Left cardiac atrium (tissue), 4 donors: ENCODE measurements around the gene CLMP. TPM values are rescaled to one million over a fixed set of nuclear protein-coding genes. Genes with fewer than 3 reads are reported as not detected.

Source experiments
- ATAC-seq, 2 donors: fragments of 200-7000 bp; cut with Tn5 transposase; one replicate each; pipeline ENCODE4 v1.9.1; 2020; ENCODE audit warnings: mild to moderate bottlenecking in 2 of 2, moderate library complexity in 2 of 2
- DNase-seq: peaks from one replicate; pipeline ENCODE4 v3.0.0-alpha.2; 2020
- intact Hi-C, 2 donors: fragments of 100-400 bp; cut with DNase I; formaldehyde crosslinking; loops; one replicate each; pipeline versions ENCODE4 v1.14.1 to v1.15.1; 2022 to 2023
- total RNA-seq, 2 donors: library from RNA; stranded (reverse); fragmentation: NEBNext Ultra II Directional; extraction: Animal tissue kit (Norgen Biotek cat#: 25700); gene quantifications; one replicate each; pipeline ENCODE4 v1.2.1, GENCODE V29; 2021
- donor health status: DM: no; HTN: yes; CAD: no.
- donor health status: DM: no; HTN: yes; CAD: no; lungs with severe emphysema.
- donor health status: DM: yes; HTN: yes; CAD: no.
- donor health status: Dilated cardiomyopathy.

The CLMP gene
- total RNA-seq, 2 donors from 2014 or later = 30.6 to 38.6 TPM

DNA sequence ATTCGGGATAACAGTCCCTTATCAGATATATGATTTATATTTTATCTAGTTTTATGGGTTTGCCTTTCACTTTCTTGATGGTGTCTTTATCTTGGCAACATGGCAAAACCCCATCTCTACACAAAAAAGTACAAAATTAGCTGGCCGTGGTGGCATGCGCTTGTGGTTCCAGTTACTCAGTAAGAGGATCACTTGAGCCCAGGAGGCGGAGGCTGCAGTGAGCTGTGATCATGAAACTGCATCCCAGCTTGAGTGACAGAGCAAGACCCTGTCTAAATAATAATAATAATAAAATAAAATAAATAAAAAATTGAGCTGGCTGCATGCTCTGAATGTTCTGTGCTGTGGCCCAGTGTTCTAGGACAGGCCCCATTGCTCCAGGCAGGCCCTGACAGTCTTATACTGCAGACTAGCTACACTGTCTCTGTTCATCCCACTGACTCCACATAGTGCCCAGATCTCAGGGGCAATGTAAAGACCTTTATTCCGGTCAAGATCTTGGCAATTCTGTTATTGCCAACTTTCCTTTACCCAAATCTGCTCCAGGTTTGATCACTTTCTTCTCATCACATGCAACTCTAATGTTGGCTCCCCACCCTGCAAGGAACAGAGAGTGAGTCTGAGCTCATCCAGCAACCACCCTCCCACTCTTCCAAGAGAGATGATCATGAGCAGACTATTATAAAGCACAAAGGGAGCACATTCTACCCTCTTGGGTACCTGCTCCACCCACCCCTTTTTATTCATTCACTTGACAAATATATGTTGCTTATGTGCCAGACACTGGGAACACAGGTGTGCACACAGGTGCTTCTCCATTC is 141.9 kb downstream of the CLMP start:
- no peak for DNase-seq
- intact Hi-C loops = loop anchor here in 1 of 2 donors (10.0 kb wide), 1 partner anchor 188 kb away; no protein-coding TSS in a partner anchor
- ATAC-seq = peak in 1 of 2 donors; percentile 7

DNA sequence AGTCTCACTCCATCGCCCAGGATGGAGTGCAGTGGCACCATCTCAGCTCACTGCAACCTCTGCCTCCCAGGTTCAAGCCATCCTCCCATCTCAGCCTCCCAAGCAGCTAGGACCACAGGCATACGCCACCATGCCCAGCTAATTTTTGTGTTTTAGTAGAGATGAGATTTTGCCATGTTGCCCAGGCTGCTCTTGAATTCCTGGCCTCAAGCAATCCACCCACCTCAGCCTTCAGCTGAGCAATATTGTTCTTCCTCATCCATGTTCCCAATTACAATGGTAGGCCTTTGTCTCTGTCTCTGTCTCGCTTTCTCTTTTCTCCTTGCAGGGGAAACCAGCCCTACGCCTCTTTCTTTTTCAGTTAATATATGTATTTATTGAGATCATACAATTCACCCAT is 143.4 kb downstream of the CLMP start:
- no peak for DNase-seq
- no peak for ATAC-seq
- intact Hi-C loops = loop anchor here in 1 of 2 donors (10.0 kb wide), 1 partner anchor 187 kb away; no protein-coding TSS in a partner anchor

- ATAC-seq = no peak
- no peak for DNase-seq
- intact Hi-C loops = loop anchor here in 1 of 2 donors (10.0 kb wide), 1 partner anchor 186 kb away; no protein-coding TSS in a partner anchor
Observed at GRCh38 chr11:123051146-123051545, 143.9 kb downstream of the CLMP start.

DNA sequence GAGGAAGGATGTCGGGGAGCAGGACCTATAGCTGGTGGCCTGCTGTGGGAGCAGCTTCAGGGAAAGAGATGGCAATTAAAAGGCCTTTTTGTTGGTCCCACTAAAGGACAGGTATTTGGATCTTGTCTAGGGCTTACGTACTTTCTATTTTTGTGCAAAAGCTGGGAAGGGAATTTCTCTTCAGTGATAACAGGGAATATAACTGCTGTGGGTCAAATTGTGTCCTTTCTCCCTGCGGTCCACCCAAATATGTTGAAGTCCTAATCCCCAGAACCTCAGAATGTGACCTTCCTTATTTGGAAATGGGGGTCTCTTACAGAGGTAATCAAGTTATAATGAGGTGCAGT is 147.1 kb downstream of the CLMP start:
- intact Hi-C loops = no loop called here
- DNase-seq = no peak
- peak in 1 of 2 donors; percentile 38 for ATAC-seq

DNA sequence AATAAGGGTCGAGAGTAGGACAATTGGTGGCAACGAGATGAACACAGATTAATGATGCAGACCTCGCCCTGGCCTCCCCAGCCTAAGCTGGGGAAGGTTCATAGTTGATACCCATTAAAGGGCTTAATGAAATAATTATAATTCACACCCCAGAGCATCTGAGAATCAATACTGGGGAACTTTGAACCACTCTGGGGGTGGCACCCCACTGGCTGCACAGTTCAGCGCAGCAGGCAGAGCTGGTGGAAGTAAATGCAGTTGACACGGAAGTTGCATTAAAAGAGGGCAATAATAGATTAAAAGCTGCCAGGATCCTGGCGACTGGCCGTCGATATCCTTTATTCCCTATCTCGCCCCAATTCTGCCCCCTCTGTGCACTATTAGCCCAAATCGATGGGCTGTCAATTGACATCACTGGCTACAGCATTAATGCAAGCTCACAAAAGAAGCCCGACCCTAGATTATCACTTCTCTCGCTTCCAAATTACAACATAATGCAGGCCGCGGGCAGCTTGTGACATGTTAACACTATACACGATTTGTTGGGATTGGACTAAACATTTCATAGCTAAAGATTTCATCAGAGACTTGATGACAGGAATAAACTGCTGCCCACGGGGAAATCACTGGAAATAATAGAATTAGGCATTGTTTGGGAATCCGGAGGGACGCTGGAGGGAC is 147.6 kb downstream of the CLMP start:
- intact Hi-C loops = no loop called here
- ATAC-seq = peak in 1 of 2 donors; percentile 30
- DNase-seq = no peak

- DNase-seq = no peak
- intact Hi-C loops = no loop called here
- no peak for ATAC-seq
Observed at GRCh38 chr11:123046473-123047259, 148.4 kb downstream of the CLMP start.

GRCh38 chr11:123045101-123045500 is 149.9 kb downstream of the CLMP start:
- intact Hi-C loops = no loop called here
- DNase-seq (no peak), ATAC-seq (no peak)

GRCh38 chr11:123041185-123041584 is 153.9 kb downstream of the CLMP start:
- DNase-seq (no peak), ATAC-seq (no peak)
- intact Hi-C loops = no loop called here

DNA sequence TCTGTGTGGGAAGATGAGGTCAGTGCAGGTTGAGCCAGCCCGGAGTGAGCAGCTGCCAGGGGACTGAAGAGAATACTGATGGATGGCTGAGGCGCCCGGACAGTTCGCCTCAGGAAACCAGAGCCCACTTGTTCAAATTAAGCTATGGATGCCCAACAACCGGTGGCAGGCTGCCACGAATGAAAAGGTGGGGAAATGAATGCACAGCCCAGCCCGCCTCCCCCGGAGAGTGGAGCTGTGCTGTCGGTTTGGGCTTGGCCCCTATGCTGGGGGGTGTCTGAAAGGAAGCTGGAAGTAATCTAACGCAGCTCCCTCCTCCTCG is 155.0 kb downstream of the CLMP start:
- no peak for DNase-seq
- ATAC-seq = peak in 1 of 2 donors; percentile 89
- intact Hi-C loops = no loop called here

GRCh38 chr11:123035831-123036230 is 159.2 kb downstream of the CLMP start:
- ATAC-seq = no peak

DNA sequence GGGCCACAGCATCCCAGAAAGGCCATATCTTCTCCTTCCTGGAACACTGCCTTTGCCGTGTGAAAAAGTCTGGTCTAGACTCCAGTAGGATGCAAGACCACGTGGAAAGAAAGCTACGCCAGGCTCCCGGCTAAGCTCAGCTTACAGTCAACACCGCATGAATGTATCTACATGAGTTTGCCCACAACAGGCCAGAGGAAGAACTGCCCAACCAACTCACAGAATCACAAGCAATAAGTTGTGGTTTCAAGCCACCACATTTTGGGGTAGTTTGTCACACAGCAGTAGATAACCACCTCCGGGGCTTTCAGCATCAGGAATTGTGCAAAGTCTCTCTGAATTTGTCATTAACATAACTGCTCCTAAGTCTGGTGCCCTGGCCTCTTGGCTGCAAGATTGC is 160.5 kb downstream of the CLMP start:
- intact Hi-C loops = no loop called here
- DNase-seq (no peak), ATAC-seq (no peak)

More at GRCh38 chr11:123035831-123036230, 159.2 kb downstream of the CLMP start:
- intact Hi-C loops = no loop called here
- no peak for DNase-seq

GRCh38 chr11:123033895-123034294 is 161.2 kb downstream of the CLMP start:
- ATAC-seq (peak in 1 of 2 donors; percentile 22), DNase-seq (no peak)
- intact Hi-C loops = no loop called here

GRCh38 chr11:123030517-123030916 is 164.5 kb downstream of the CLMP start:
- DNase-seq = no peak
- ATAC-seq = no peak
- intact Hi-C loops = no loop called here

DNA sequence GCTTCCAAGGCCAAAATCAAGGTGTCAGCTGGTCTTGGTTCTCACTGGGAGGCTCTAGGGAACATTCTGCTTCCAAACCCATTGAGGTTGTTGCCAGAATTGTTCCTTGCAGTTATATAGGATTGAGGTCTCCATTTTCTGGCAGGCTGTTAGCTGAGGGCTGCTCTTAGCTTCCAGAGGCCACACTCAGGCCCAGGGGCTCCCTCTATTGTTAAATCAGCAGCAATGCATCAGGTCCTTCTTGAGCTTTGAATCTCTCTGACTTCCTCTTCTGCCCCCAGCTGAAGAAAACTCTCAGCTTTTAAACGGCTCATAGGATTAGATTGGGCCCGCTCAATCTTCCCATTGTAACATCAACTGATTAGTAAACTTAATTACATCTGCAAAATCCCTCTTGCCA is 174.1 kb downstream of the CLMP start:
- peak in 1 of 2 donors; percentile 38 for ATAC-seq
- no peak for DNase-seq
- intact Hi-C loops = loop anchor here (10.0 kb wide), 2 partner anchors 106 to 156 kb away; no protein-coding TSS in a partner anchor

Other genes with a start within 250 kb of the CLMP start
- gene BSX, start 213.4 kb downstream of the CLMP start, total RNA-seq = not detected
- gene HSPA8, start 133.1 kb downstream of the CLMP start, total RNA-seq = 100 to 1,000 TPM; 807 to 922 TPM
- 1 to 10 TPM; 2.8 to 3.1 TPM for gene GRAMD1B, start 235.0 kb upstream of the CLMP start, total RNA-seq